OCI-LY7 (cell line): ENCODE measurements around the gene UCN.

ENCODE experiments used
- CTCF ChIP-seq: fragments of 200-600 bp; sonication (generic); conservative IDR thresholded peaks from 2 replicates; pipeline ENCODE4 v1.5.1; 2014; ENCODE audit warnings: mild to moderate bottlenecking, antibody characterized with exemption, low read length, moderate library complexity, mixed read lengths
- EZH2phosphoT487 ChIP-seq: fragments of 200-600 bp; sonication (generic); IDR thresholded peaks from 2 replicates; pipeline ENCODE4 v1.6.1; 2018; ENCODE audit warnings: low read depth, borderline replicate concordance, mild to moderate bottlenecking, mixed run types, antibody characterized with exemption, low read length, moderate library complexity, mixed read lengths

- TF ChIP-seq CTCF, result peak; percentile 50
- TF ChIP-seq EZH2phosphoT487, result no peak
Observed at GRCh38 chr2:27262379-27263286, 45.6 kb downstream of the UCN start, which contains the start of gene SLC30A3.
